Stimulated activated CD8-positive, alpha-beta memory T cell treated with anti-CD3 and anti-CD28 coated beads, Interleukin-4, amount 100 ng/mL, for 4 hours (primary cell): Measurements from ENCODE around the gene FARS2.

Experiments
- DNase-seq, 2 donors: peaks; one replicate each; pipeline ENCODE4 v3.0.0-alpha.2; 2020; ENCODE audit warnings: low read depth in 2 of 2, low spot score in 1 of 2

The FARS2 gene

DNA sequence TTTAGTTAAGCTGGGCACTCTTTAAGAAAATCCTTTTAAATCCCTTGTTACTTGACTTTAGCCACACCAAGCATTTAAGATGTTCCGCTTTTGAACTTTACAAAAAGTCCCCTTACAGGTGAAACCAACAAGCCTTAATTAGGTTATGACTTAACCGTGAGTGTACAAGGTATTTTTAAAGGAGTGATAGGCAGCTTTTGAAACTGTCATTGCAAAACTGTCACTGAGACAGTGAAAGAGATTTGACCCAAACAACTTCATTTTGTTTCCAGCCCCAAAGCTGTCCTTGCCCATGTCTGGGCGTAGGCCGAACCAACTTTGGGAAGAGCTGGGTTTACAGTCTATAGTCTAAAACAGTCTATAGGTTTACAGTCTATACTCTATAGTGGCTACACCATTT lies 305.4 kb downstream of the FARS2 start:
- no peak for DNase-seq

DNA sequence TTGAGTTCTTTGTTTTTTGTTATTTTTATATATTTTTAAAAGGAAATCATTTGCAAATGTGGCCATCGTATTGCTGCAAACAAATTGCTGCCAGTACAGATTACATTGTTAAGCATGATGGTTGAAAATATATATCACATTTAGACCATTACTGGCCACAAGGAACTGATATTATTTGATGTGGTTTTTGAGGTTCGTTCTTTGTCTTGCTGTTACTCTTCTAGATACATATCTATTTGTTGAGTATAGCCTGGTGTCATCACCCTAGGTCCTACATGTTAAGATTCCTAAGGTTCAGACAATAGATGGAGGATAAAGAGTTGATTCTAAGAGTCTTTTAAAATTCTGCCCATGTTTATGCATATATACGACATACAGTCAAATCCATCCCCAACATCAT lies 306.0 kb downstream of the FARS2 start:
- DNase-seq: no peak

DNA sequence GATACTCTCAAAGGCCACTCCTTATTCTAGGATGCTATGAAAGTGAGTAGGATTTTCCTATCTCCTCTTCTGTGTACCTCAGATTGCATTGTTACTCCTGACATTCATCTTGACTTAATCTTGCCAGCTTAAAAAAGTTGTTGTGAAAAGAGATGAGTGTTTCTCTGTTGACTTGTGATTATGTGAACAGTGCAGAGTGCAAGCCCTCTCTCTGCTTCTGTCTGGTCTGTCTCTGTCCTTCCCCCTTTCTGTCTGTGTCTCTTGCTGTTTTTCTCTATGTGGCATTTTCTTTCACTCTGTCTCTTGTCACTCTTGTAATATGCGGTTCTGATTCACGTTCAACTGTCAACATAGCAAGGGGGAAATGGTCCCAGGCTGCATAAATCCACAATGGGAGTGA lies 306.6 kb downstream of the FARS2 start:
- no peak for DNase-seq

DNA sequence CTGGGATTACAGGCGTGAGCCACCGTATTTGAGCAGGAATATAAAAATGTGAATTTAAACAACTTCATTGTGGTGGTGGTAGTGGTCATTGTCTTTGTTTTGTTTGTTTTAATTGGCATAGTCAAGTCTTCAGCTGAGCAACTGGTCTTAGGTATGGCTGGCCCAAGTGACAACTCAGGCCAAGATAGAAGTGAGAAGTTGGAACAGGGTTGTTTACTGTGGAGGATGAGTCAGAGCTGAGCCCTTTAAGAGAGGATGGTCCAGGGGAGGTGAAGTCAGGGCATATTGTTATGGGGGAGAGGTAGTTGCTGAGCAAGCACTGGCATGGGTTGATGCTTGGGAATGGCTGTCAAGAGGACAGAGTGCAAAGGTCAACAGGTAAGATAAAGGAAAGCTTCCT lies 308.2 kb downstream of the FARS2 start:
- no peak for DNase-seq

DNA sequence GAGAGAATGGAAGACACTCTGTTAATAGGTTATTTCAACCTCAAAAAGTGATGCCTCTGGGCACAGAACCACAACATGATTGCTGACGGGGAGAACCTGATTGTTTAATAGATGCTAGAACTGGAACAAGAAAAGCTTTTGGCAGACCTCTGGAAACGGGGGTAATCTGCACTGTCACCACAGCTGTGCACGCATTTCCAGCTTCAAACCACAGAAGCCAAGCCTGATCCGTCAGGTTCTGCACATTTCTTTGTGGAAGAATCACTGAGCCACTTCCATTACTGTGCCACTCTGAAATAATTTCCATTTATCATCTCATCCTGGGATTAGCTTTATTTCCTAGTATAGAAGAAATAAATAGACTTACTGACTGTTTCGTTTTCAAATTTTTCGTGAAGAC lies 309.3 kb downstream of the FARS2 start:
- no peak for DNase-seq

DNA sequence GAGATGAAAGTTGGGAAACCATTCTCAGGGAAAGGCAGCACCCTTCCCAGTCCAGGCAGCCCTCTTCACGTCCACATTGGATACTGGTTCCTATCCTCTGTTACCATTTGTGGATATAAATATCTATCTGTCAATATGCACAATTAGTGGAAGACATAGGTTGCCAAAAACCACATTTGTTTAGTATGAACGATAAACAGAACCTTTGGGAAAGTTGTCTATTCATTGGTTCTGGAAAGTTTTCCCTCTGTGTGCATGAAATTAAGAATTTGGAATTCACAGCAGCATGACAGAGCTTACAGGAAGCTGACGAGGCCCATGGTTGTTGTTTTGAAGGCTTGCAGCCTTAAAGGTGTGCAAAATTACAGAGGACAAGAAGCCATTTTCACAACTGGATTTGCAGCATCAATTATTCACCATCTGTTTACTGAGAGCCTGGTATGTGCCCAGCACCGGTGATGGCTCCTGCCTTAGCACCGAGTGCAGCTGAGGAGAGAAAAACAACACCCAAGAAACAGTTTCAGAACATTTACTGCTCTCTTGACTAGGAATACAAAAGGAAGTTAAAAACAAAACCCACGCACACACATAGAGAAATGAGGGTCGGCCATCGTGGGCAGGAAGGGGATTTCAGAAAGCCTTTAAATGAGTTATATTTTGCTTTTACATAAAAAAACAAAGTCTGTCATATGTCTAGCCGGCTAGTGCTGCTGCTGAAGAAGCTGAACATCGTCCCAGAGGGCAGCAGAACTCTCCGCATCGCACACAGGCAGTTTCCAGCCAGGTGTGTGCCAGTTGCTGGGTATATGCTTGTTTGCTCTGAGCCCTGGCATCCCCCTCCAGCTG lies 319.6 kb downstream of the FARS2 start:
- DNase-seq: no peak

DNA sequence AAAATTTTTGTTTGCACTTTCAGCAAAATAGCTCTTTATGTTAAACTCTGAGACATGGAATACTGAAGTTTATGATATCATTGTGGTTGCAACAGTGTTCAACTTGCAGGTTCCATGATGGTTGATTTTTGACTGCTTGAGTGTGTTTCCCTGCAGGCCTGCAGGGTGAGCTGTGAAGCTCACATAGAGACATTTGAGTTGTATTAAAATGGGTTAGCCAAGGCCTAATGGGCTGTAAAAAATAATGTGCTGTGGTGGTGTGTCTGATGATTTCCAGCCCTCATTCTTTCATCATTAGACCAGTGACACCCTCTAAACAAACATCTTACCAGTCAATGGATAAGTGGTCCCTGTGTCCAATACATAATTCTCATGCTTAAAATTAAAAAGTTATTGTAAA lies 321.4 kb downstream of the FARS2 start:
- no peak for DNase-seq

DNA sequence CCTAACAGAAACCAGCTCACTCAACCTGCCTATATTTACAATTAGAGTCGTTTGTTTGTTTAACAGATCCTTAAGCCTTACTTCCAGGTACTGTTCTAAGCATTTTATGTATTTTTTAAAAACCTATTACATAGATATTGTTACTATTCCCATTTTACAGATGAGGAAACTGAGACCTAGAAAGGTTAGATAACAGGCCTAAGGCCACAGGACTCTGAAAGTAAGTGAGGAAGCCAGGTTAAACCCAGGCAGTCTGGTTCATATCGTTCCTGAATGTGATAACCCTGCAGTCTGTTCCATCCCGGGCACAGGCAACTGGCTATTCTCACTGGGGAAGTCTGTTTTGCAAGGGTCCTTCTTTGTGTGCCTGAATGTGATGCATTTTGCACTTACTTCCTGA lies 322.2 kb downstream of the FARS2 start:
- DNase-seq: no peak

DNA sequence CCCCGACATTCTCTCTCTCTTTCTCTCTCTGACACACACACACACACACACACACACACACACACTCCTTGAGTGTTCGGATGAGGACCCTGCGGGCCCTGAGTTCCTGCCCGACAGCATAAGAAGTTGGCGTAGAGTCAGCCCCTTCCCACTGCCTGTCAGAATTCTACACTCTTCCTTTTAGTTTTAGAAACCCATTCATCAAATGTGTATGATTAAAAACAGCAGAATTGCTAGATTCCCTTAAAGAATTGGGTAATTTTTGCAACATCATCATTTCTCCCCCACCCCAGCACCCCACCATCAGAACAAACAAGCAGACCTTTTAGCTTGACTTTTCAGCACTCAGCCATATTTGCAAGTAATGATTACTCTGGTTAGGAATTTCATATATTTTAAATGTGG lies 322.8 kb downstream of the FARS2 start:
- DNase-seq: no peak

DNA sequence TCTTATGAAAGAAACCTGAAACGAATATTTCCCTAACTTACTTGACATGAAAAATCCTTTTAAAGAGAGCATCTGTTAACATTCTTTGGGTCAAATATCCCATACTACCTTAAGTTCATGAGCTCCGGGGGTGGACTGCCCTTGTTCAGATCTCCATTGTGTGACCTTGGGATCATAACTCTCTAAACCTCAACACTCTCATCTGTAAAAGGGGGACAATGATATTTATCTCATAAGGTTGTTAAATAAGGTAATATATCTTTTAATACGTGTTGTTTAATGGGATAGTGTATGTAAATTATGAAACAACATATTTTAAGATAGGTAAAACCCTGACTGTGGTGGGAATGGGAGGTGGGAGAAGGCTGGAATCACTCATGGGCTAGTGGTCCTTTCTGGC lies 326.3 kb downstream of the FARS2 start:
- DNase-seq: no peak

DNA sequence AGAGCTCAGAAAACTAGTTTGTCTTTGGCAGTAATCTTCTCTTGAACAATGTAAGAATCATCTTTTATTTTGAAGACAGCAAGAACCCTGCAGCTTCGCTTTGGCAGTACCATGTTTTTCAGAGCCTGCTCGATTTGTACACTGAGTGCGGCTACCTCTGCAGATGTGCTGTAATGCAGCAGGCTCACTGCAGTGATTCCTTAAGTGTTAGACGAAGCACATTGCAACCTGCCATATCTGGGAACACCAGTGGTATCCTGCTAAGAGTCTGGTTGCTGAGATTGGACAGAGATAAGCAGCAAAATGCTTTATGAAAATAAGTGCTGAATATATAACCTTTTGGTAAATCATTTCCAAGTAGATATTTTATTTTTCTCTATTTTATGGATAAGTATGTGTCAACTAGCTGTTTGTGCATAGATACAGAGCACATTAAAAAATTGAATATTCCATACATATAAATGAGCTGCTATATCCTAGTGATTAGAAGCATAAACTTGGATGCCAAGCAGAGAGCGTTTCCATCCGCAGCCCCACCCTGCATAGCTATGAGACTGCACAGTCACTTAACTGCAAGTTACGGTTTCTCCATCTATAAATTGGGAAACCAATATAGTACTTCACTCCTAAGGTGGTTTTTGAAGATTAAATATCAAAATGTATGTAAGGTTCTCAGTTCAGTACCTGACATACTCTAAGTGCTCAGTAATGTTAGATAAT lies 328.3 kb downstream of the FARS2 start:
- DNase-seq: no peak

DNA sequence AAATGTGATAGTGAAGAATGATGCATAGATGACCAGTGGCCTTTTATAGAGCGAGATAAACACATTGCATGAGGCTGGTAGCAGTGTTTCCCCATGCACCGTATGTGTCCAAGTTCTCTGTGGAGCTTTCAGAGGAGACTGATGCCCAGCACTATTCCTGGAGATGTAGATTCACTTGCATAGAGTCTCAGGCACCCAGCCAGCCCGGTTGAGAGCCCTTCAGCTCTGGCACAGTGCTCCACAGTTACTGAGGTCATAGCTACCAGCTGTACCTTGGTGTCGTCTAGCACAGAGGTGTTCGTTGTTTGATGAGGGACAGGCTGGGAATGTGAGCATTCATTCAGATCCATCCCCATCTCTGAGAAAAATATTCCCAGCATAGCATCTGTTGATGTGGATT lies 328.9 kb downstream of the FARS2 start:
- DNase-seq: no peak

DNA sequence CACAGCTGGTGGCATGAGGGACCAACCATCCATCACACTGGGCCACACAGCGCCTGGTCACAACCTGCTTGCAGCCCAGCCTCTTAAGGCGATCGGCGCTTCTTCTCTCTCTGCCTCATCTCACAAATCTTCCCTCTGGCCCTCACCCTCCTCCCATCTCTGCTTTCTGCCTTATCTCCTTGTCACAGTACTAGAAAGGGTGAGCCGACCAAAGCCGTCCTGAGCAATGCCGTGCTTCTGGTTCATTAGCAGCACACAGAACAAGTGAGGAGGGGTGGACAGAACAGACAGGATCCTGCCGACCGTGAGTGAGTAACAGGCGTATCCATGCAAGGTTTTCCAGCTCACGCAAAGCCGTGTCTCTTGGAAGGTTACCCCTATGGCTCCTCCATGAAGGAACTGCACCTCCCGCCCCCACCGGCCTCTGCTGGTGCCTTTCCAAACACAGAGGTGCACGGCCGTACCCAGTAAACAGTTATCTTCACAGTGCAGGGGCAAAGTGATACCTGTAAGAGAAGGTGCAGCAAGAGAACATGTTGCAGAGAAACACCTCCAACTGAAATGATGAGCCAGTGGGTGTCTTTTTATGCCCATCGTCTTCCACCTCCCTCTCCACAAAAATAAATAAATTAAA lies 331.7 kb downstream of the FARS2 start:
- no peak for DNase-seq

DNA sequence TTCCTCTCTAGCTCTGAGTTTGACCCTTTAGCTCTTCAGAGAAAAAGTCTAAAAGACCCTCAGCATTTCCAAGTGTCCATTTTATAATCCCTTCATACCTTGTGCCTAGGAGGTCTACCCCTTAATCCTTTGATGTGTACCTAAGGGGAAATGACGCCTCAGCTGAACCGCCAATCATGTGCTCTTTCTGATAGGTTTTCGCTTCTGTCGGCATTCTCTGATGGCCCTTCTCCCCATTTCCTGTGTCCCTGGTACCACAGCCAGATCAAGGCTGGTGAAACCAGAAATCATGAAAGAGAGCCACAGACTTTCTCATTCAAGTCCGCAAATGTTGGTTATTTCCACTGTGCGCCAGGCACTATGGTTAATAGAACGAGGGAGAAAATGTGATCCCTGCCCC lies 333.9 kb downstream of the FARS2 start:
- no peak for DNase-seq

DNA sequence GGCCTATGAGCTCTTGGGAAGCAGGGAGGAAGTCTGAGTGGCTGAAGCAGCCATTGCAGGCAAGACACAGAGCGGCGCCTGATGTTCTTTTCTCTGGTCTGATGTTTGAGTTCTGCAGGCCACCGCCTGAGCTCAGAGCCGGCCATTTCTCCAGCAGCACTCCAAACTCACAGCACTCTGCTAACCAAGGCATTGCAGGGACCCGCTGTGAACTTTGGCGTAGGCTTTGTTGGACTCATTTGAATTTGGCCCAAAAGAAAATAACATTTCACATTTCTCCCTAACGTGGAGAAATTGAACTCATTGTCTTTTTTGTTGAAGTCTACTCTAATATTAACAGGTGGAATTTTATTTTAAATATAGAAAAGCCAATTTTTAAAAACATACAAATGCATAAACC lies 336.1 kb downstream of the FARS2 start:
- DNase-seq: no peak

DNA sequence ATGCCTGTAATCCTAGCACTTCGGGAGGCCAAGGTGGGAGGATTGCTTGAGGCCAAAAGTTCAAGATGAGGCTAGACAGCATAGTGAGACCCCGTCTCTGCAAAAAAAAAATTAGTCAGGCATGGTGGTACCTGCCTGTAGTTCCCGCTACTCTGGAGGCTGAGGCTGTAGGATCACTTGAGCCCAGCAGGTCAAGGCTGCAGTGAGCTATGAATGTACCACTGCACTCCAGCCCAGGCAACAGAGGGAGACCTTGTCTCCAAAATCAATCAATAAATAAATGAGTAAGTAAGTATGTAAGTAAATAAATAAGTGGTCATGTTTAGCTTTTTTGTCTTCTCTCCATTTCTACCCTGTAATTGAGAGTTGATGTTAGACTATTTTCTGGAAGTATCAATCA lies 336.8 kb downstream of the FARS2 start:
- no peak for DNase-seq

DNA sequence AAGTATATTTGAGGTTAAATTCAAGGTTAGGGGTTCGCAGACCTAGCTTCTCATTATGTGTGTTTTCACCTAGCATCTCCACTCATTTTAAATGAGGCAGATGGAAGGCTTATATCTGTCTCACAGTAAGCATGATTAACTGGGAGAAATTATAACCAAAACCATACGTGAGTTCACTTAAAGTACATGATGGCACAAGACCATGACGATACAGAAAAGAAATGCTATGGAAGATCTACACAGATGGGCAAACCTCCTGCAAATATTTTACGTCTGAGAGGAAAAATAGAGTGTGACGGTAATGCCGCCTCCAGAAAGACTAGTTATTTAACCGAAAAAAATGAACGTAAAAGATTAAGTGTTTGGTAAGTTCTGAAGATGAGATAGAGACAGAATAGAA lies 337.8 kb downstream of the FARS2 start:
- no peak for DNase-seq

DNA sequence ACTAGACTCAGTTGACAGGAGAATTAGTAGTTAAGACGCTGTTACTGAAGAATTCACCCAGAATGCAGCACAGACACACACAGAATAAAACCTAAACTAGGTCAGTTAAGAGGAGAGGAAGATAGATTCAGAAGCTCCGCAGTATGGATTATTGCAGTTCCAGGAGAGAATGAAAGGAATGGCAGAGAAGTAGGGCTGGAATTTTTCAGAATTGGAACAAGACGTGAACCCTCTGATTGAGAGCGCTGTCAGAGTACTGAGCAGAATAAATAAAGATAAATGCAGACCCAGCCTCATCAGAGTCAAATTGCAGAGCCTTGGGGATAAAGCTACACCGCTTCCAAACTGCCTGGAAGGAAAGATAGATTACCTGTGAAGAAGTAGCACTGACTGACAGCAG lies 344.6 kb downstream of the FARS2 start:
- no peak for DNase-seq

DNA sequence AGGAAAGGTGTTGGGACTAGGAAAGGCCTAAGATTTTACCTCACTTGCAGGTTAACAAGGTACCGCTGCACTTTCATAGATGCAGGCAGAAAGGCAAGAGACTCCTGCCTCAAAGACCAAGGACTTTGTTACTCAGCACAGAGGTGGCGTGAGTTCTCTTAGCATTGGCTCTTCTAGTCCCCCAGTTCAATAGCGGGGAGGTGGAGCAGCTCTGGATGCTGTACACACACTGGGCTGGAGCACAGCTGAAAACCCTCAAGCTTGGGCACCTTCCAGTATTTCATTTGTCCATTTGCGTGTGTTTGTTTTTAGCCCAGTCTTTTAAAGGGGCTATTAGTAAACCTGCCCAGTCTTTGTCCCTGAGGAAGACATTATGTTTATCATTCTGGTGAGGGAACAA lies 345.2 kb downstream of the FARS2 start:
- no peak for DNase-seq

DNA sequence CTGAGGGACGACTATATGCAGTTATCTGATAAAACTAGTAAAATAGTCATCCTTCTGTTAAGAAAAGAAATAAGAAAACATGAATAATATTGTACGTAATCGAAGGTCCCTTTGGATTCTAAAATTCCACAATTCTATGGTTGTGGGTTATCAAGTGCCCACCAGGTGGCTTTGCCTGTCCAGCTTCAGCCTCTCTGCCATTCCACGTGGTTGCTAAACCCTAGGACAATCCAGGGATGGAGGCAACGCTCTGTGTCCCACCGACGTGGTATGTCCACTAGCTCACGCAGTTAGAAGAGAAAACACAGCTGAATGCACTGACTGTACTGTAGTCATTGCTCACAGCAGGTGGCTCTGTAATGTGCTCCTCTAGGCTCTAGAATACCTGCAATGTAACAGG lies 349.3 kb downstream of the FARS2 start:
- no peak for DNase-seq

DNA sequence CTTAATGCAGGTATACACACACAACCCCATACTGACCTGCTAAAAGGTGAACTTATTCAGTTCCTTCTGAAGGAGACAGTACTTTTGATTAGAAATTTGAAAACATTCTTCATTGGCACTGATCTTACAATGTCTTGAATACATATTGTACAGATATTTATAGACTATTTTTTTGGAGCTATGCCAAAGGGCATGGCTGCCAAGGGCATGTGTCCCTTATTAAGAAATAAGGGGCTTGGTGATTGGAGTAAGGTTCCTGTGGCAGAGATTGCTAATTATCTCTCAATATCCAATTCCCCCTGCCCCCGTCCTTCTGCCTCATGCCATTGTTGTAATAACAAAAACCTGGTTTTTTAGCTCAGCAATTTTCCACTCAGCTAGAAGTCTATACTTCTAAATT lies 355.9 kb downstream of the FARS2 start:
- no peak for DNase-seq

DNA sequence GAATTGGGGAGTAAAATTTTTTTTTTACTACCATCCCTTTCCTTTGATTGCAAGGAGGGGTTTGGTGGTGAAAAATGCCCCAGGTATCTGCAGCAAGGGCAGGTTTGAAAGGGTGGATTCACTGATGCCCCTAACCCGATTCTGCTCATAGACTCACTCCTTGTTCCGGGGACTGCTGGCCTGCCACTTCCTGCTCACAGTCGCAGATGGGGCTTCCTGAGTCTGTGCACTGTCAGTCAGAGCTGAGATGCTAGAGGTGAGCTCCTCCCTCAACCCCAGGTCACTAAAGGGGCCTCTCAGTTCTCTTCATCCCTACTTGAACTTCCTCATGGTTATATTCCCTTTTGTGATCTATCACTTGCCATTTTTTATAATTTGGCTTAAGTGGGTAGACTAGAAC lies 357.9 kb downstream of the FARS2 start:
- DNase-seq: no peak
